HCT116 (cell line): ENCODE results near the gene RUNX1. TPM values are rescaled to one million over a fixed set of nuclear protein-coding genes. Genes with fewer than 3 reads are reported as not detected.

Experiments used
- ATAC-seq: fragments of 200-7000 bp; cut with Tn5 transposase; 2 replicates; pipeline ENCODE4 v1.9.1; 2020; ENCODE audit warnings: mild to moderate bottlenecking, moderate library complexity
- BruUV-seq: library from RNA; stranded (reverse); fragments of 400-500 nt; replicated peaks from 2 replicates; lab custom pipeline; 2021; lab: Mats Ljungman, UMichigan
- CTCF ChIA-PET: fragments of 300-600 bp; sonication (Branson Sonifier 250); formaldehyde crosslinking; loops from one replicate; lab custom pipeline; 2021; ENCODE audit warnings: antibody characterized with exemption; lab: Charles Lee
- POLR2A ChIA-PET: fragments of 300-600, 350-600 bp; sonication (Branson Sonifier 250); formaldehyde crosslinking; loops from one replicate; lab custom pipeline; 2021; ENCODE audit warnings: antibody characterized with exemption; lab: Charles Lee
- RAD21 ChIA-PET, 2 experiments: fragments of 300-600 bp; sonication (Branson Sonifier 250); formaldehyde crosslinking; loops; one replicate each; lab custom pipeline; 2023; ENCODE audit warnings: low total read pairs in 2 of 2; ENCODE audit not compliant: uncharacterized antibody in 2 of 2, unreplicated experiment in 2 of 2, low non-redundant PET in 1 of 2; lab: Charles Lee
- DNase-seq: peaks from one replicate; pipeline ENCODE4 v3.0.0-alpha.2; 2010; ENCODE audit warnings: low read depth, low spot score
- H2AFZ ChIP-seq: fragments of 200-600 bp; shearing (Covaris generic), sonication (generic); 2 replicates; pipeline ENCODE4 v1.6.1; 2017; ENCODE audit warnings: low read depth, mixed run types, mixed read lengths, antibody characterized with exemption, low read length; ENCODE audit not compliant: poor library complexity, severe bottlenecking
- H3K27ac ChIP-seq: 2 replicates; pipeline ENCODE4 v1.5.1; 2012; ENCODE audit warnings: low read depth, low read length
- H3K27me3 ChIP-seq: fragments of 200-600 bp; sonication (generic); 2 replicates; pipeline ENCODE4 v1.6.1; 2016; ENCODE audit warnings: mixed run types, low read length, mixed read lengths; ENCODE audit not compliant: insufficient read depth
- H3K36me3 ChIP-seq, 2 experiments: fragments of 200-500 bp in 1 of 2; fragments of 200-600 bp in 1 of 2; sonication (Bioruptor generic) in 1 of 2; sonication (generic) in 1 of 2; 2 replicates each; pipeline versions ENCODE4 v1.5.1 to v1.6.1; 2014 to 2016; ENCODE audit warnings: low read length in 2 of 2, inconsistent platforms in 1 of 2, mixed read lengths in 1 of 2, mixed run types in 1 of 2; ENCODE audit not compliant: insufficient read depth in 2 of 2, control insufficient read depth in 1 of 2
- H3K4me1 ChIP-seq, 2 experiments: fragments of 200-600 bp in 1 of 2; sonication (generic) in 1 of 2; 2 replicates each; pipeline versions ENCODE4 v1.5.1 to v1.6.1; 2012 to 2017; ENCODE audit warnings: low read length in 2 of 2, inconsistent platforms in 1 of 2, mild to moderate bottlenecking in 1 of 2, mixed read lengths in 1 of 2, mixed run types in 1 of 2, moderate library complexity in 1 of 2; ENCODE audit not compliant: insufficient read depth in 2 of 2, control insufficient read depth in 1 of 2
- H3K4me2 ChIP-seq: fragments of 200-600 bp; sonication (generic); 2 replicates; pipeline ENCODE4 v1.6.1; 2017; ENCODE audit warnings: mixed run types, low read length, mixed read lengths
- H3K4me3 ChIP-seq, 2 experiments: fragments of 200-600 bp in 1 of 2; sonication (generic) in 1 of 2; replicated peaks in 1 of 2; 2 replicates each; pipeline ENCODE4 v1.5.1; 2011 to 2016; ENCODE audit warnings: low read length in 2 of 2, control low read depth in 1 of 2, low read depth in 1 of 2, mild to moderate bottlenecking in 1 of 2, mixed read lengths in 1 of 2, mixed run types in 1 of 2
- H3K79me2 ChIP-seq: fragments of 200-600 bp; sonication (generic); 2 replicates; pipeline ENCODE4 v1.6.1; 2017; ENCODE audit warnings: mild to moderate bottlenecking, mixed run types, low read length, moderate library complexity, mixed read lengths; ENCODE audit not compliant: insufficient read depth
- H3K9ac ChIP-seq: fragments of 200-600 bp; sonication (generic); 2 replicates; pipeline ENCODE4 v1.6.1; 2016; ENCODE audit warnings: low read length, mixed read lengths
- H3K9me2 ChIP-seq: fragments of 200-600 bp; sonication (generic), shearing (Covaris generic); 2 replicates; pipeline ENCODE4 v1.6.1; 2017; ENCODE audit warnings: mixed run types, mild to moderate bottlenecking, moderate library complexity; ENCODE audit not compliant: insufficient read depth
- H3K9me3 ChIP-seq, 2 experiments: fragments of 200-500 bp in 1 of 2; fragments of 200-600 bp in 1 of 2; sonication (Bioruptor generic) in 1 of 2; sonication (generic) in 1 of 2; 2 replicates each; pipeline ENCODE4 v1.6.1; 2014 to 2017; ENCODE audit warnings: low read length in 2 of 2, mixed read lengths in 2 of 2, inconsistent platforms in 1 of 2, low read depth in 1 of 2, mild to moderate bottlenecking in 1 of 2, mixed run types in 1 of 2, moderate library complexity in 1 of 2; ENCODE audit not compliant: control insufficient read depth in 1 of 2, insufficient read depth in 1 of 2
- H4K20me1 ChIP-seq: fragments of 200-600 bp; sonication (generic), shearing (Covaris generic); 2 replicates; pipeline ENCODE4 v1.6.1; 2017; ENCODE audit warnings: mixed run types, mild to moderate bottlenecking, moderate library complexity; ENCODE audit not compliant: insufficient read depth
- ATF3 ChIP-seq: IDR thresholded peaks from 2 replicates; pipeline ENCODE4 v1.6.1; 2012
- CEBPB ChIP-seq: IDR thresholded peaks from 2 replicates; pipeline ENCODE4 v1.6.1; 2012; ENCODE audit warnings: low read depth
- ELF1 ChIP-seq: IDR thresholded peaks from 2 replicates; pipeline ENCODE4 v1.6.1; 2012; ENCODE audit warnings: low read depth, borderline replicate concordance
- EZH2phosphoT487 ChIP-seq: fragments of 200-600 bp; IDR thresholded peaks from 2 replicates; pipeline ENCODE4 v1.6.1; 2018; ENCODE audit warnings: antibody characterized with exemption, borderline replicate concordance
- MAX ChIP-seq: IDR thresholded peaks from 2 replicates; pipeline ENCODE4 v1.6.1; 2012
- POLR2A ChIP-seq: IDR thresholded peaks from 2 replicates; pipeline ENCODE4 v1.7.0; 2011; ENCODE audit warnings: borderline replicate concordance; ENCODE audit not compliant: insufficient read depth, insufficient read length; ENCODE audit errors: extremely low read depth
- POLR2AphosphoS5 ChIP-seq: IDR thresholded peaks from 2 replicates; pipeline ENCODE4 v1.6.1; 2011; ENCODE audit warnings: mild to moderate bottlenecking, low read depth, low read length, moderate library complexity
- SP1 ChIP-seq: IDR thresholded peaks from 2 replicates; pipeline ENCODE4 v1.6.1; 2012; ENCODE audit warnings: low read depth
- SRF ChIP-seq: IDR thresholded peaks from 2 replicates; pipeline ENCODE4 v1.6.1; 2012; ENCODE audit warnings: low read depth
- YY1 ChIP-seq: IDR thresholded peaks from 2 replicates; pipeline ENCODE4 v1.6.1; 2011; ENCODE audit warnings: low read length, low read depth, moderate library complexity, mild to moderate bottlenecking; ENCODE audit not compliant: insufficient replicate concordance; ENCODE audit errors: extremely low read depth
- ZNF274 ChIP-seq: fragments of 200-500 bp; sonication (Bioruptor generic); IDR thresholded peaks from 2 replicates; pipeline ENCODE4 v1.6.1; 2014; ENCODE audit warnings: mild to moderate bottlenecking, low read depth, low read length, inconsistent platforms
- intact Hi-C: fragments of 100-400 bp; cut with micrococcal nuclease; formaldehyde crosslinking; loops from 2 replicates; pipeline ENCODE4 v1.10.0; 2022
- total RNA-seq: library from RNA; stranded (reverse); gene quantifications from one replicate; pipeline ENCODE4 v1.2.1, GENCODE V29; 2021; ENCODE audit not compliant: unreplicated experiment
- TF ChIP-seq, protein P1 (sequence below): IDR thresholded peaks from 2 replicates; pipeline ENCODE4 v1.6.1; 2011; ENCODE audit warnings: mild to moderate bottlenecking, low read length, moderate library complexity; ENCODE audit not compliant: insufficient replicate concordance; ENCODE audit errors: extremely low read depth

Gene RUNX1
- total RNA-seq, 1 experiment from 2014 or later: 33.5 TPM

DNA sequence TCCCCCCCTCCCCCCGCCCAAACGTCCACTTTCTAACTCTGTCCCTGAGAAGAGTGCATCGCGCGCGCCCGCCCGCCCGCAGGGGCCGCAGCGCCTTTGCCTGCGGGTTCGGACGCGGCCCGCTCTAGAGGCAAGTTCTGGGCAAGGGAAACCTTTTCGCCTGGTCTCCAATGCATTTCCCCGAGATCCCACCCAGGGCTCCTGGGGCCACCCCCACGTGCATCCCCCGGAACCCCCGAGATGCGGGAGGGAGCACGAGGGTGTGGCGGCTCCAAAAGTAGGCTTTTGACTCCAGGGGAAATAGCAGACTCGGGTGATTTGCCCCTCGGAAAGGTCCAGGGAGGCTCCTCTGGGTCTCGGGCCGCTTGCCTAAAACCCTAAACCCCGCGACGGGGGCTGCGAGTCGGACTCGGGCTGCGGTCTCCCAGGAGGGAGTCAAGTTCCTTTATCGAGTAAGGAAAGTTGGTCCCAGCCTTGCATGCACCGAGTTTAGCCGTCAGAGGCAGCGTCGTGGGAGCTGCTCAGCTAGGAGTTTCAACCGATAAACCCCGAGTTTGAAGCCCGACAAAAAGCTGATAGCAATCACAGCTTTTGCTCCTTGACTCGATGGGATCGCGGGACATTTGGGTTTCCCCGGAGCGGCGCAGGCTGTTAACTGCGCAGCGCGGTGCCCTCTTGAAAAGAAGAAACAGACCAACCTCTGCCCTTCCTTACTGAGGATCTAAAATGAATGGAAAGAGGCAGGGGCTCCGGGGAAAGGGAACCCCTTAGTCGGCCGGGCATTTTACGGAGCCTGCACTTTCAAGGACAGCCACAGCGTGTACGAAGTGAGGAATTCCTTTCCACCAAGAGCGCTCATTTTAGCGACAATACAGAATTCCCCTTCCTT is 158.1 kb downstream of the RUNX1 start (continued):
- TF ChIP-seq EZH2phosphoT487 (no peak), SP1 (no peak), ELF1 (no peak), SRF (no peak), POLR2AphosphoS5 (no peak), CEBPB (no peak)
- TF ChIP-seq, protein P1, sequence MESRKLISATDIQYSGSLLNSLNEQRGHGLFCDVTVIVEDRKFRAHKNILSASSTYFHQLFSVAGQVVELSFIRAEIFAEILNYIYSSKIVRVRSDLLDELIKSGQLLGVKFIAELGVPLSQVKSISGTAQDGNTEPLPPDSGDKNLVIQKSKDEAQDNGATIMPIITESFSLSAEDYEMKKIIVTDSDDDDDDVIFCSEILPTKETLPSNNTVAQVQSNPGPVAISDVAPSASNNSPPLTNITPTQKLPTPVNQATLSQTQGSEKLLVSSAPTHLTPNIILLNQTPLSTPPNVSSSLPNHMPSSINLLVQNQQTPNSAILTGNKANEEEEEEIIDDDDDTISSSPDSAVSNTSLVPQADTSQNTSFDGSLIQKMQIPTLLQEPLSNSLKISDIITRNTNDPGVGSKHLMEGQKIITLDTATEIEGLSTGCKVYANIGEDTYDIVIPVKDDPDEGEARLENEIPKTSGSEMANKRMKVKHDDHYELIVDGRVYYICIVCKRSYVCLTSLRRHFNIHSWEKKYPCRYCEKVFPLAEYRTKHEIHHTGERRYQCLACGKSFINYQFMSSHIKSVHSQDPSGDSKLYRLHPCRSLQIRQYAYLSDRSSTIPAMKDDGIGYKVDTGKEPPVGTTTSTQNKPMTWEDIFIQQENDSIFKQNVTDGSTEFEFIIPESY: no peak

- Histone ChIP-seq H3K9me3 (no peaks in the 10 kb centered on the region), H3K9me2 (no peaks in the 10 kb centered on the region), H2AFZ (no peak overlapping the region), H3K4me1 (peaks cover 16 to 30% of the 10 kb centered on the region in 2 experiments), H3K79me2 (peaks cover 27% of the 10 kb centered on the region), H3K4me3 (no peak overlapping the region), H4K20me1 (no peaks in the 10 kb centered on the region), H3K4me2 (peak overlapping the region; percentile 100), H3K27me3 (no peaks in the 10 kb centered on the region), H3K27ac (peak overlapping the region; percentile 93; the same call in 1 of the 2 replicates), H3K36me3 (no peaks in the 10 kb centered on the region), H3K9ac (peak overlapping the region; percentile 87; the same call in 1 of the 2 replicates)
- intact Hi-C loops: no loop called here
- ChIA-PET RAD21 (interaction anchor here (0.6 to 1.4 kb wide), 7 partner anchors 45 to 618 kb away, joined by 3 to 10 read pairs (median 5); no protein-coding TSS in a partner anchor), CTCF (interaction anchor here (1.0 to 4.6 kb wide), 14 partner anchors 10 to 950 kb away, joined by 3 to 31 read pairs (median 4); no protein-coding TSS in a partner anchor), POLR2A (interaction anchor here (0.9 to 3.2 kb wide), 4 partner anchors 92 to 510 kb away, joined by 3 to 17 read pairs (median 8); no protein-coding TSS in a partner anchor)
- no peak for TF ChIP-seq YY1
- TF ChIP-seq, protein P1: no peak
- no peak for TF ChIP-seq ELF1
- TF ChIP-seq POLR2A: no peak
- TF ChIP-seq ZNF274: no peak
- no peak for TF ChIP-seq ATF3
- no peak for TF ChIP-seq MAX
- no peak for TF ChIP-seq POLR2AphosphoS5
- no peak for DNase-seq
- no TSS peak for BruUV-seq
- ATAC-seq: no peak
Measured at GRCh38 chr21:34890470-34890723, 158.7 kb downstream of the RUNX1 start.
